Liver (tissue), 9 donors: ENCODE data around the gene SREK1IP1. TPM values are rescaled to one million over a fixed set of nuclear protein-coding genes. Genes with fewer than 3 reads are reported as not detected.

Experiments
- DNase-seq: peaks from one replicate; pipeline ENCODE4 v3.0.0-alpha.2; 2017; ENCODE audit warnings: low spot score
- H3K27ac ChIP-seq, 2 donors: one replicate each; pipeline ENCODE4 v1.7.0; 2013; ENCODE audit warnings: inconsistent platforms in 2 of 2, low read length in 2 of 2, control low read depth in 1 of 2, low read depth in 1 of 2, mild to moderate bottlenecking in 1 of 2
- H3K27me3 ChIP-seq, 4 donors: one replicate each; pipeline versions ENCODE4 v1.6.1 to v1.7.0; 2013; ENCODE audit warnings: low read length in 3 of 4, inconsistent platforms in 1 of 4, mild to moderate bottlenecking in 1 of 4, moderate library complexity in 1 of 4; ENCODE audit not compliant: control insufficient read depth in 4 of 4, insufficient read depth in 4 of 4
- H3K36me3 ChIP-seq, 4 donors: one replicate each; pipeline versions ENCODE4 v1.6.1 to v1.7.0; 2013; ENCODE audit warnings: low read length in 3 of 4, mild to moderate bottlenecking in 3 of 4, low read depth in 1 of 4, moderate library complexity in 1 of 4; ENCODE audit not compliant: control insufficient read depth in 4 of 4, insufficient read depth in 3 of 4
- H3K4me1 ChIP-seq, 4 donors: one replicate each; pipeline versions ENCODE4 v1.6.1 to v1.7.0; 2013; ENCODE audit warnings: low read length in 3 of 4, mild to moderate bottlenecking in 3 of 4, moderate library complexity in 1 of 4; ENCODE audit not compliant: control insufficient read depth in 4 of 4, insufficient read depth in 4 of 4
- H3K4me3 ChIP-seq, 3 donors: one replicate each; pipeline versions ENCODE4 v1.6.1 to v1.7.0; 2013; ENCODE audit warnings: low read length in 3 of 3, control low read depth in 1 of 3, low read depth in 1 of 3, mild to moderate bottlenecking in 1 of 3
- H3K9ac ChIP-seq, 2 donors: one replicate each; pipeline ENCODE4 v1.7.0; 2013; ENCODE audit warnings: low read length in 2 of 2, mild to moderate bottlenecking in 2 of 2, moderate library complexity in 2 of 2, control low read depth in 1 of 2, low read depth in 1 of 2
- H3K9me3 ChIP-seq, 4 donors: one replicate each; pipeline versions ENCODE4 v1.6.1 to v1.7.0; 2013; ENCODE audit warnings: low read length in 3 of 4; ENCODE audit not compliant: control insufficient read depth in 4 of 4
- ATF3 ChIP-seq: IDR thresholded peaks from 2 replicates; pipeline ENCODE4 v1.6.1; 2016; ENCODE audit warnings: antibody characterized with exemption
- EGR1 ChIP-seq, 2 donors: IDR thresholded peaks; 2 replicates each; pipeline ENCODE4 v1.6.1; 2016 to 2018; ENCODE audit warnings: antibody characterized with exemption in 2 of 2, low read depth in 2 of 2
- FOXA1 ChIP-seq: IDR thresholded peaks from 2 replicates; pipeline ENCODE4 v1.6.1; 2016; ENCODE audit warnings: antibody characterized with exemption
- FOXA2 ChIP-seq: IDR thresholded peaks from 2 replicates; pipeline ENCODE4 v1.6.1; 2016; ENCODE audit warnings: antibody characterized with exemption
- GABPA ChIP-seq, 2 donors: IDR thresholded peaks in 1 of 2; conservative IDR thresholded peaks in 1 of 2; 2 replicates each; pipeline ENCODE4 v1.6.1; 2016; ENCODE audit warnings: antibody characterized with exemption in 2 of 2, mild to moderate bottlenecking in 1 of 2, moderate library complexity in 1 of 2
- HNF4A ChIP-seq, 2 donors: conservative IDR thresholded peaks; 2 replicates each; pipeline ENCODE4 v1.6.1; 2016; ENCODE audit warnings: antibody characterized with exemption in 2 of 2, mild to moderate bottlenecking in 2 of 2
- HNF4G ChIP-seq: IDR thresholded peaks from 2 replicates; pipeline ENCODE4 v1.6.1; 2016; ENCODE audit warnings: antibody characterized with exemption
- JUND ChIP-seq, 2 donors: IDR thresholded peaks; 2 replicates each; pipeline ENCODE4 v1.6.1; 2016; ENCODE audit warnings: antibody characterized with exemption in 2 of 2
- MAX ChIP-seq: IDR thresholded peaks from 2 replicates; pipeline ENCODE4 v1.6.1; 2016; ENCODE audit warnings: antibody characterized with exemption
- NR2F2 ChIP-seq: IDR thresholded peaks from 2 replicates; pipeline ENCODE4 v1.6.1; 2016; ENCODE audit warnings: antibody characterized with exemption
- RAD21 ChIP-seq, 2 donors: IDR thresholded peaks; 2 replicates each; pipeline ENCODE4 v1.6.1; 2016; ENCODE audit warnings: antibody characterized with exemption in 2 of 2, mild to moderate bottlenecking in 2 of 2
- REST ChIP-seq: IDR thresholded peaks from 2 replicates; pipeline ENCODE4 v1.6.1; 2016; ENCODE audit warnings: antibody characterized with exemption, mild to moderate bottlenecking
- RXRA ChIP-seq, 2 donors: IDR thresholded peaks; 2 replicates each; pipeline ENCODE4 v1.6.1; 2017 to 2018; ENCODE audit warnings: antibody characterized with exemption in 2 of 2, mild to moderate bottlenecking in 1 of 2
- SP1 ChIP-seq: IDR thresholded peaks from 2 replicates; pipeline ENCODE4 v1.6.1; 2018; ENCODE audit warnings: antibody characterized with exemption, mild to moderate bottlenecking
- TAF1 ChIP-seq: conservative IDR thresholded peaks from 2 replicates; pipeline ENCODE4 v1.6.1; 2016; ENCODE audit warnings: antibody characterized with exemption, mild to moderate bottlenecking
- YY1 ChIP-seq: IDR thresholded peaks from 2 replicates; pipeline ENCODE4 v1.6.1; 2016; ENCODE audit warnings: antibody characterized with exemption, mild to moderate bottlenecking
- WGBS: extraction: QIAGEN DNeasy Blood & Tissue Kit; methylation state at CpG from one replicate; pipeline ENCODE4 v1.1.7; 2013; 5-methylcytosine and 5-hydroxymethylcytosine counted together
- polyA plus RNA-seq, 2 donors: library from polyadenylated mRNA; stranded (reverse) in 1 of 2; unstranded in 1 of 2; fragments of 200-250 nt in 1 of 2; fragments of >200 nt in 1 of 2; fragmentation: Nextera tagmentation in 1 of 2; extraction: Ambion mirVana in 1 of 2; gene quantifications; one replicate each; pipeline versions ENCODE4 v1.2.1 to v1.2.3, GENCODE V29; 2013 to 2015
- total RNA-seq, 2 donors: library from RNA; depleted of rRNA; stranded (reverse); fragments of >200 nt; gene quantifications; one replicate each; pipeline ENCODE4 v1.2.3, GENCODE V29; 2014
- TF ChIP-seq, protein P1 (sequence below): fragments of 150-350 bp; IDR thresholded peaks from 2 replicates; pipeline ENCODE4 v1.5.1; 2017; ENCODE audit warnings: improper control_type of control experiment, low read depth, low read length; ENCODE audit not compliant: missing input control
- TF ChIP-seq, protein P2 (sequence below): IDR thresholded peaks from 2 replicates; pipeline ENCODE4 v1.6.1; 2016; ENCODE audit warnings: antibody characterized with exemption
- donor health status: healthy.
- donor health status: healthy.
- donor health status: healthy.
- donor health status: healthy.
- donor health status: healthy.

SREK1IP1 gene
- total and polyA plus RNA-seq, 4 donors = 2.9 to 22.0 (median 7.8) TPM

DNA sequence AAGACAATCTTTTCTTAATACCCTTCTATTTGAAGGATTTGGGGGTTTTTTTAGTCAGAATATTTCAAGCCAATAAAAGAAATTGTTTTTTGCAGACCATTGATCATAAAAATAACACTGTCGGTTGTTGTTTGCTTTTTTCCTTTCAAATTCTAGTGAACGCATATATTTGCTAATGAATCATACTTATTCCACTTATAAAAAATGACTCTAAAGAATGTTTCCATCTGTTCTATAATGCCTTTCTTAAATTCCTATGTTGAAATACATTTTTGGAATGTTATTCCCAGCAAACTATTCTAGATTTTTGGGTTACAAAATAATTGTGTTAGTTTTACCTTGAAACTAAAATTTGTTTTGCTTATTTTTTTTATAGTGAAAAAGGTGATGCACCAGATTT, 32.4 kb upstream of the SREK1IP1 start:
- TF ChIP-seq FOXA1 (no peak), RAD21 (IDR thresholded peaks at IDR 0.05) (no peak), ATF3 (no peak), HNF4A (conservative IDR thresholded peaks at IDR 0.05) (no peak), NR2F2 (no peak), FOXA2 (no peak), REST (no peak), HNF4G (no peak), TAF1 (no peak), JUND (IDR thresholded peaks at IDR 0.05) (no peak), SP1 (no peak), YY1 (no peak), GABPA (IDR thresholded peaks at IDR 0.05 in 1 of 2, conservative IDR thresholded peaks at IDR 0.05 in 1 of 2) (no peak), EGR1 (IDR thresholded peaks at IDR 0.05; ENCODE audit: low read depth in 2 of 2) (no peak), MAX (no peak)
- TF ChIP-seq, protein P1, sequence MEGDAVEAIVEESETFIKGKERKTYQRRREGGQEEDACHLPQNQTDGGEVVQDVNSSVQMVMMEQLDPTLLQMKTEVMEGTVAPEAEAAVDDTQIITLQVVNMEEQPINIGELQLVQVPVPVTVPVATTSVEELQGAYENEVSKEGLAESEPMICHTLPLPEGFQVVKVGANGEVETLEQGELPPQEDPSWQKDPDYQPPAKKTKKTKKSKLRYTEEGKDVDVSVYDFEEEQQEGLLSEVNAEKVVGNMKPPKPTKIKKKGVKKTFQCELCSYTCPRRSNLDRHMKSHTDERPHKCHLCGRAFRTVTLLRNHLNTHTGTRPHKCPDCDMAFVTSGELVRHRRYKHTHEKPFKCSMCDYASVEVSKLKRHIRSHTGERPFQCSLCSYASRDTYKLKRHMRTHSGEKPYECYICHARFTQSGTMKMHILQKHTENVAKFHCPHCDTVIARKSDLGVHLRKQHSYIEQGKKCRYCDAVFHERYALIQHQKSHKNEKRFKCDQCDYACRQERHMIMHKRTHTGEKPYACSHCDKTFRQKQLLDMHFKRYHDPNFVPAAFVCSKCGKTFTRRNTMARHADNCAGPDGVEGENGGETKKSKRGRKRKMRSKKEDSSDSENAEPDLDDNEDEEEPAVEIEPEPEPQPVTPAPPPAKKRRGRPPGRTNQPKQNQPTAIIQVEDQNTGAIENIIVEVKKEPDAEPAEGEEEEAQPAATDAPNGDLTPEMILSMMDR = no peak
- TF ChIP-seq, protein P2, sequence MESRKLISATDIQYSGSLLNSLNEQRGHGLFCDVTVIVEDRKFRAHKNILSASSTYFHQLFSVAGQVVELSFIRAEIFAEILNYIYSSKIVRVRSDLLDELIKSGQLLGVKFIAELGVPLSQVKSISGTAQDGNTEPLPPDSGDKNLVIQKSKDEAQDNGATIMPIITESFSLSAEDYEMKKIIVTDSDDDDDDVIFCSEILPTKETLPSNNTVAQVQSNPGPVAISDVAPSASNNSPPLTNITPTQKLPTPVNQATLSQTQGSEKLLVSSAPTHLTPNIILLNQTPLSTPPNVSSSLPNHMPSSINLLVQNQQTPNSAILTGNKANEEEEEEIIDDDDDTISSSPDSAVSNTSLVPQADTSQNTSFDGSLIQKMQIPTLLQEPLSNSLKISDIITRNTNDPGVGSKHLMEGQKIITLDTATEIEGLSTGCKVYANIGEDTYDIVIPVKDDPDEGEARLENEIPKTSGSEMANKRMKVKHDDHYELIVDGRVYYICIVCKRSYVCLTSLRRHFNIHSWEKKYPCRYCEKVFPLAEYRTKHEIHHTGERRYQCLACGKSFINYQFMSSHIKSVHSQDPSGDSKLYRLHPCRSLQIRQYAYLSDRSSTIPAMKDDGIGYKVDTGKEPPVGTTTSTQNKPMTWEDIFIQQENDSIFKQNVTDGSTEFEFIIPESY = no peak
- Histone ChIP-seq H3K4me1 (no peaks in the 10 kb centered on the region), H3K9ac (no peak overlapping the region), H3K27ac (no peak overlapping the region), H3K4me3 (no peak overlapping the region), H3K36me3 (peaks cover 0 to 17% (median 3%) of the 10 kb centered on the region in 4 donors), H3K9me3 (no peaks in the 10 kb centered on the region), H3K27me3 (no peaks in the 10 kb centered on the region)
- DNase-seq = no peak
- WGBS = 72% methylated on average over 2 of the region's 2 CpGs

DNA sequence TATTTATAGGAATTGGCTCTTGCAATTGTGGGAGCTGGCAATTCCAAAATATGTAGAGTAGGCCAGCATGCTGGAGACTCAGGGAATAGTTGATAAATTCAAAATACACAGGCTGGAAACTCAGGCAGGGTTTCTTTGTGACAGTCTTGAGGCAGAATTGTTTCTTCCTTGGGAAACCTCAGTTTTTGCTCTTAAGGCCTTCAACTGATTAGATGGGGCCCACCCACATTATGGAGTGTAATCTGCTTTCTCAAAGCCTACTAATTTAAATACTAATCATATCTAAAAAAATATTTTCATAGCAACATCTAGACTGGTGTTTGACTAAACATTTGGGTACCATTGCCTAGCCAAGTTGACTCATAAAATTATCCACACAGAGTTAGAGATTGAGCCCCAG, 27.8 kb upstream of the SREK1IP1 start:
- Histone ChIP-seq H3K27me3 (no peaks in the 10 kb centered on the region), H3K36me3 (no peaks in the 10 kb centered on the region), H3K9ac (no peak overlapping the region), H3K4me1 (no peaks in the 10 kb centered on the region), H3K27ac (no peak overlapping the region), H3K9me3 (no peaks in the 10 kb centered on the region), H3K4me3 (no peak overlapping the region)
- DNase-seq = no peak
- TF ChIP-seq TAF1 (no peak), MAX (no peak), RXRA (IDR thresholded peaks at IDR 0.05) (no peak), EGR1 (IDR thresholded peaks at IDR 0.05; ENCODE audit: low read depth in 2 of 2) (no peak), GABPA (IDR thresholded peaks at IDR 0.05 in 1 of 2, conservative IDR thresholded peaks at IDR 0.05 in 1 of 2) (no peak), NR2F2 (no peak), YY1 (no peak), JUND (IDR thresholded peaks at IDR 0.05) (no peak), HNF4G (no peak), HNF4A (conservative IDR thresholded peaks at IDR 0.05) (no peak), RAD21 (IDR thresholded peaks at IDR 0.05) (no peak), FOXA1 (no peak), ATF3 (no peak)
- TF ChIP-seq, protein P1 = no peak
